SU-DHL-6 (cell line): ENCODE data around the gene LRRN3.

Experiments
- H2AFZ ChIP-seq: fragments of 200-600 bp; sonication (generic); 2 replicates; pipeline ENCODE4 v1.6.1; 2014; ENCODE audit warnings: low read depth, mild to moderate bottlenecking, moderate library complexity, mixed read lengths, antibody characterized with exemption, low read length; ENCODE audit not compliant: severe bottlenecking
- H3F3A ChIP-seq: fragments of 200-600 bp; shearing (Covaris generic); 2 replicates; pipeline ENCODE4 v1.6.0; 2016; ENCODE audit warnings: antibody characterized with exemption, mild to moderate bottlenecking; ENCODE audit not compliant: insufficient read depth
- H3K27ac ChIP-seq: fragments of 200-600 bp; sonication (generic); 2 replicates; pipeline ENCODE4 v1.5.1; 2016; ENCODE audit warnings: low read depth, mild to moderate bottlenecking, low read length, moderate library complexity, mixed read lengths
- H3K27me3 ChIP-seq: fragments of 200-600 bp; sonication (generic), shearing (Covaris generic); 2 replicates; pipeline ENCODE4 v1.6.0; 2014; ENCODE audit warnings: mild to moderate bottlenecking, low read length
- H3K36me3 ChIP-seq: fragments of 200-600 bp; sonication (generic); 2 replicates; pipeline ENCODE4 v1.6.1; 2014; ENCODE audit warnings: mild to moderate bottlenecking, low read length, mixed read lengths
- H3K4me2 ChIP-seq: fragments of 300-600, 200-600 bp; shearing (Covaris generic), sonication (generic); 2 replicates; pipeline ENCODE4 v1.6.0; 2014; ENCODE audit warnings: low read length, low read depth, mild to moderate bottlenecking; ENCODE audit not compliant: poor library complexity, severe bottlenecking
- H3K4me3 ChIP-seq: fragments of 200-600 bp; sonication (generic); 2 replicates; pipeline ENCODE4 v1.5.1; 2014; ENCODE audit warnings: antibody characterized with exemption, low read length, mild to moderate bottlenecking, mixed read lengths; ENCODE audit not compliant: insufficient read depth, poor library complexity, severe bottlenecking
- H3K79me2 ChIP-seq: fragments of 200-600 bp; sonication (generic); 2 replicates; pipeline ENCODE4 v1.6.1; 2014; ENCODE audit warnings: mild to moderate bottlenecking, low read length, moderate library complexity; ENCODE audit not compliant: insufficient read depth
- H3K9ac ChIP-seq: fragments of 200-600 bp; sonication (generic); 2 replicates; pipeline ENCODE4 v1.7.0; 2014; ENCODE audit warnings: mild to moderate bottlenecking, low read length
- H3K9me2 ChIP-seq: fragments of 200-600 bp; sonication (generic); replicated peaks from 2 replicates; pipeline ENCODE4 v1.6.1; 2014; ENCODE audit warnings: low read length; ENCODE audit not compliant: insufficient read depth
- H3K9me3 ChIP-seq: fragments of 200-600 bp; sonication (generic); 2 replicates; pipeline ENCODE4 v1.6.1; 2014; ENCODE audit warnings: low read length, mixed read lengths; ENCODE audit not compliant: insufficient read depth
- H4K20me1 ChIP-seq: fragments of 200-600 bp; sonication (generic); 2 replicates; pipeline ENCODE4 v1.6.1; 2014; ENCODE audit warnings: low read depth, mild to moderate bottlenecking, antibody characterized with exemption, low read length, moderate library complexity, mixed read lengths
- CTCF ChIP-seq: fragments of 200-600 bp; sonication (generic); IDR thresholded peaks from one replicate; pipeline ENCODE4 v1.5.1; 2017; ENCODE audit warnings: antibody characterized with exemption, mild to moderate bottlenecking, low read length, moderate library complexity; ENCODE audit not compliant: insufficient read depth, poor library complexity, severe bottlenecking
- EZH2phosphoT487 ChIP-seq: fragments of 200-600 bp; sonication (generic), shearing (Covaris generic); conservative IDR thresholded peaks from 2 replicates; pipeline ENCODE4 v1.6.1; 2018; ENCODE audit warnings: mild to moderate bottlenecking, antibody characterized with exemption, low read length, moderate library complexity, mixed read lengths

Gene LRRN3

GRCh38 chr7:111140091-111140865 is 49.4 kb downstream of the LRRN3 start:
- no peaks in the 10 kb centered on the region for H4K20me1 ChIP-seq
- TF ChIP-seq EZH2phosphoT487 (no peak), CTCF (no peak)
- no peak overlapping the region for H3K9ac ChIP-seq
- no peaks in the 10 kb centered on the region for H3K9me3 ChIP-seq
- peaks cover 18% of the 10 kb centered on the region for H3F3A ChIP-seq
- no peak overlapping the region for H3K4me3 ChIP-seq
- no peak overlapping the region for H2AFZ ChIP-seq
- no peaks in the 10 kb centered on the region for H3K9me2 ChIP-seq
- no peaks in the 10 kb centered on the region for H3K79me2 ChIP-seq
- no peak overlapping the region for H3K4me2 ChIP-seq
- no peak overlapping the region for H3K27ac ChIP-seq
- H3K36me3 ChIP-seq: no peaks in the 10 kb centered on the region
- H3K27me3 ChIP-seq: no peaks in the 10 kb centered on the region

DNA sequence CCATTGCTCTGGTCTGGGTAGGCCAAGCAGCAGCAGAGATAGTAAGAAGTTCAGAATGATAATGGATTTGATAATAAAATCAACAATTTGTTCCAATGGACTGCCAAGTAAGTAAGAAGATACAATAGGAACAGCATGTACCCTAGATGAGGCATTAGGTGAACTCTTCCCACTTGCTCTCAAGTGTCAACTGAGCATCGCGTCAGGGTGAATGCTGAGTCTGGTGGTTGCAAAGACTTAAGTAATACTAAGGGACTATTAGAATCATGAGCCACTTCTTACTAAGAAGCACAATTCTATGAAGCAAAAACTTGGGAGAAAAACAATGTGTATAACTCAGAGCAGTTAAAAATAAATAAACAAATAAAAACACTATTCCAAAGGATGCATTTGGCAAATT is 54.5 kb downstream of the LRRN3 start:
- Histone ChIP-seq H3F3A (no peaks in the 10 kb centered on the region), H3K36me3 (no peaks in the 10 kb centered on the region), H3K9ac (no peak overlapping the region), H3K9me2 (no peaks in the 10 kb centered on the region), H3K27me3 (no peaks in the 10 kb centered on the region), H3K27ac (no peak overlapping the region), H3K79me2 (no peaks in the 10 kb centered on the region), H3K4me3 (no peak overlapping the region), H3K9me3 (no peaks in the 10 kb centered on the region), H4K20me1 (no peaks in the 10 kb centered on the region), H2AFZ (no peak overlapping the region), H3K4me2 (no peak overlapping the region)
- no peak for TF ChIP-seq EZH2phosphoT487
- TF ChIP-seq CTCF: no peak

DNA sequence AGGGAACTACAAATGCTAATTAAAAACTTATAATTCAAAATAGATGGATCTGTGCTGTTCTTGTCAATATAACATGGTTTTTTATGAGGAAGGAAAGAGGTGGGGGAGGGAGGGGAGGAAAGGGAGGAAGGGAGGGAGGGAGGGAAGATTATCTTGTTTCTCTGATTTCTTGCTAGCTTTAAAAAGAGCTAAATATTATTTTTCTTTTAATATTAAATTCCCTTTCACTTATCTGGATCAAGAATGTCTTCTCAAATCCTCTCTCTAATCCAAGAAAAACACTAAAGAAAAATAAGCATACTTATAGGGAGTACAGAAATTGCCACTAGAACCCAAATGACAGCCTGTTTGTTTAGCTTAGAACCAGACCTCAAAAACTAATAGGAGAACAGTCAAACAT is 55.2 kb downstream of the LRRN3 start:
- Histone ChIP-seq H3K27ac (no peak overlapping the region), H3K36me3 (no peaks in the 10 kb centered on the region), H4K20me1 (no peaks in the 10 kb centered on the region), H3K27me3 (no peaks in the 10 kb centered on the region), H3F3A (no peaks in the 10 kb centered on the region), H3K9me2 (no peaks in the 10 kb centered on the region), H3K9ac (no peak overlapping the region), H3K9me3 (no peaks in the 10 kb centered on the region), H3K4me2 (no peak overlapping the region), H2AFZ (no peak overlapping the region), H3K4me3 (no peak overlapping the region), H3K79me2 (no peaks in the 10 kb centered on the region)
- TF ChIP-seq EZH2phosphoT487 (no peak), CTCF (no peak)
